GM12875 (cell line): ENCODE measurements around the gene PGAM5.
"Not testable (repeated sequence)": the region's sequence is repeated elsewhere in the genome, so short reads cannot be mapped to it uniquely, and the experiment has no call there.

Experiments
- H3K4me3 ChIP-seq: one replicate; pipeline ENCODE4 v1.5.1; 2011; ENCODE audit warnings: low read depth, low read length, control low read depth
- TF ChIP-seq, protein P1 (sequence below): IDR thresholded peaks from 2 replicates; pipeline ENCODE4 v1.5.1; 2011; ENCODE audit warnings: low read depth, mild to moderate bottlenecking, control low read depth, inconsistent platforms, low read length, moderate library complexity, borderline replicate concordance; ENCODE audit not compliant: insufficient read depth

The PGAM5 gene

DNA sequence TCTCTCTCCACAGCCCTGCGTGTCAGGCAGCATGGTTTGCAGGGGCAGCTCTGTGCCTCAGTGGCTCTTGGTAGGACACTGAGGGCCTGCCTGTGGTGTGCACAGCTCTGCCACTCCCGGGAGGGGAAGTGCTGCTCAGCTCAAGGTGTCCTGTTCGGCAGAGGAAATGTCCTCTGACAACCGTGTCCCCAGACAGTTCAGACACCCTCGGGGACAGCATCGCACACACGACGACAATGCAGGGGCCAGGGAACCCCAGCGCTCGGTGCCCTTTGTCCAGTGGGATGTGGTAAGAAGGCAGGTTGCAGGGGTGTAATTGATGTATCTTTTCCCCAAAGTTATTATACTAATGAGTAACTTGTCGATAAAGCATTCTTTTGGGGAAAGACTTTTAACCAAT lies 36.8 kb downstream of the PGAM5 start:
- TF ChIP-seq, protein P1, sequence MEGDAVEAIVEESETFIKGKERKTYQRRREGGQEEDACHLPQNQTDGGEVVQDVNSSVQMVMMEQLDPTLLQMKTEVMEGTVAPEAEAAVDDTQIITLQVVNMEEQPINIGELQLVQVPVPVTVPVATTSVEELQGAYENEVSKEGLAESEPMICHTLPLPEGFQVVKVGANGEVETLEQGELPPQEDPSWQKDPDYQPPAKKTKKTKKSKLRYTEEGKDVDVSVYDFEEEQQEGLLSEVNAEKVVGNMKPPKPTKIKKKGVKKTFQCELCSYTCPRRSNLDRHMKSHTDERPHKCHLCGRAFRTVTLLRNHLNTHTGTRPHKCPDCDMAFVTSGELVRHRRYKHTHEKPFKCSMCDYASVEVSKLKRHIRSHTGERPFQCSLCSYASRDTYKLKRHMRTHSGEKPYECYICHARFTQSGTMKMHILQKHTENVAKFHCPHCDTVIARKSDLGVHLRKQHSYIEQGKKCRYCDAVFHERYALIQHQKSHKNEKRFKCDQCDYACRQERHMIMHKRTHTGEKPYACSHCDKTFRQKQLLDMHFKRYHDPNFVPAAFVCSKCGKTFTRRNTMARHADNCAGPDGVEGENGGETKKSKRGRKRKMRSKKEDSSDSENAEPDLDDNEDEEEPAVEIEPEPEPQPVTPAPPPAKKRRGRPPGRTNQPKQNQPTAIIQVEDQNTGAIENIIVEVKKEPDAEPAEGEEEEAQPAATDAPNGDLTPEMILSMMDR = no peak
- no peak overlapping the region for H3K4me3 ChIP-seq

DNA sequence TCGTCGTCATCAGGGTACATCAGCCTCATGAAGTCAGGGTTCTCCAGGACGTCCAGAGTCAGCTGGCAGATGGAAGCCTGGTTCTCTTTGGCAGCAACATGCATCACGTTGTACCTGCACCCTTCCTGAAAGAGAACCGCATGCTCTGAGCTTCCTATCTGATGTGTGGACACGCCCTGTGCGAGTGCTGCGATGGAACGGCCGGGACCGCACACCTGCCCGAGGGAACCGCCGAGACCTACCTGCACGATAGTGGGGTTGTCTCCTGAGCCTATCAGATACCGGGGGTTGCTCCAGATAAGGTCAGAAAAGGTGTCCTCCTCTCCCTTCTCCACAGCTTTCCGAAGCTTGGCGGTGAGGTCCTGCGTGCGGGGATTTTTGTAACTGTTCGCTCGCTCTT lies 37.3 kb downstream of the PGAM5 start:
- TF ChIP-seq, protein P1 = no peak
- H3K4me3 ChIP-seq = no peak overlapping the region

DNA sequence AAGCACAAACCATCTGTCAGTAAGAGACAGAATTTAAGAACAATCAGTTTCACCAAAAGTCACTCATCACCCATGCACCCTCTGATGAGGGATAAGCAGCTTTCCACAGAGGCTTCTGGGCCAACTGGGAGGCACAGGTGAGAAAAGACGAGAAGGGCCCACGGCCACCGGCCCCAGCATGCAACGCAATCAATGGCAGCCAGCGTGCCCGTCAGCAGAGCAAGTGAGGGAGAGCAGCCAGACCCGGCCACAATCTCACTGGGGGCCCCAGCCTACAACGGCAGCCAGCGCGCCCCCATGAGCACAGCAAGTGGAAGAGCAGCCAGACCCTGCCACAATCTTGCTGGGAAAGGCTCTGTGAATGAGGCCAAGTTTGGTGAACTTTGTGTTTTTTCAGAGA lies 37.7 kb downstream of the PGAM5 start:
- H3K4me3 ChIP-seq = no peak overlapping the region
- TF ChIP-seq, protein P1 = no peak

DNA sequence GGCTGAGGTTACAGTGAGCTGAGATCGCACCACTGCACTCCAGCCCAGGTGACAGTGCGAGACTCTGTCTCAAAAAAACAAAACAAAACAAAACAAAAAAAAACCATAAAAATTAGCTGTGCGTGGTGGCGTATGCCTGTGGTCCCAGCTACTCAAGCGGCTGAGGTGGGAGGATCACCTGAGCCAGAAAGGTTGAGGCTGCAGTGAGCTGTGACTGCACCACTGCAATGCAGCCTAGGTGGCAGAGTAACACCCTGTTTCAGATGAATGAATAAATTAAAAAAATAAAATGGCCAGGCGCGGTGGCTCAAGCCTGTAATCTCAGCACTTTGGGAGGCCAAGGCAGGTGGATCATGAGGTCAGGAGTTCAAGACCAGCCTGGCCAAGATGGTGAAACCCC lies 43.0 kb downstream of the PGAM5 start:
- H3K4me3 ChIP-seq = not testable (repeated sequence)

DNA sequence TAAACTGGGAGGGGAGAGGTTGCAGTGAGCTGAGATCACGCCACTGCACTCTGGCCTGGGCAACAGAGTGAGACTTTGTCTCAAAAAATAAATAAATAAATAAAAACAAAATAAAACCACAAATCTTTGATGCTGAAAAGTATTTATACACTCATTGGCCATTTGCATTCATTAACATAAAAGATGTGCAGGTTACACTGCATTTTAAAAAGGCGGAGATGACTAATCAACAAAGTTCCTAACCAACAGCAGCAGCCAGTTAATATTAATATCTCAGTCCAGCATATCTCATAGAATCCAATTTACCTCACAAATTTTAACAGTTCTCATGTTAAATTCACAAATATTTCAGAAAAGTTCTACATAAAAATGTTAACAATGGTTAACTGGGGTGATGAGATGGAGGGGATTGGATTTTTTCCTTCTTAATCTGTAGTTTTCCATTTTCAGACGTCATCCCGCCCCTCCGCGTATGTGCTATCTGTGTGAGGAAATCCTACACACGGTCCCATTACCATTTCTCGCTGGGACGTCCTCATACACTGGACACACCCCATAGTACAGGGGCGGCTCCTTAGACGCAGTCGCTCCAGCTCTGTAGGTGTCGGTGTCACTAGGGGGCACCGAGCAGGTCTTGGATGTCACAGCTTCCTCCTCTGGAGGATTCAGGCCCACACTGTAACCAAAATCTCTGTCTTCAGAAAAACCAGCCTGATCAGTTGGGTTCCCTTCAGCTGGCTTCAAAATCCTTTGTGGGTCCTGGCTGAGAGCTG lies 43.7 kb downstream of the PGAM5 start:
- TF ChIP-seq, protein P1 = no peak
- H3K4me3 ChIP-seq = no peak overlapping the region

DNA sequence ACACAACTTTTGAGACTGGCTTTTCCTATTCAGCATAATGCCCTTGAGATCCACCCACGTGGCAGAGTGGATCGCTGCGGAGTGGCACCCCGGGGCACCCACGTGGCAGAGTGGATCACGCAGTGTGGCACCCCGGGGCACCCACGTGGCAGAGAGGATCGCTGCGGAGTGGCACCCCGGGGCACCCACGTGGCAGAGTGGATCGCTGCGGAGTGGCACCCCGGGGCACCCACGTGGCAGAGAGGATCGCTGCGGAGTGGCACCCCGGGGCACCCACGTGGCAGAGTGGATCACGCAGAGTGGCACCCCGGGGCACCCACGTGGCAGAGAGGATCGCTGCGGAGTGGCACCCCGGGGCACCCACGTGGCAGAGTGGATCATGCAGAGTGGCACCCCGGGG lies 48.2 kb downstream of the PGAM5 start:
- H3K4me3 ChIP-seq = not testable (repeated sequence)

DNA sequence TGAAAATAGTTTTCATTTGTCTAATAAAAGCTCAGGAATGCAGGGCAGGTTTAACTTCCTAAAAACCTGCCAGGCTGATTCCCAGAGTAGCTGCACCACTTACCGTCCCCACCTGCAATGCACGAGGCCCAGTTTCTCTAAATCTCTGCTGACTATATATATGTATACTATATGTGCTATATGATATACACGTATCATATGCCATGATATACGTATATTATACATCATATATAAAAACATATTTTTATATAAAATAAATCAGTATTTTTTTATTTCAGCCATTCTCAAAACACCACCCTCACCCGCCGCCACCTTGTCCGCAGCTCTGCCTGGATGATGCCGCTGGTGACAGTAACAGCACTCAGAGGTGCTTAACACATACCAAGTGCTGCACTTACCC lies 48.7 kb downstream of the PGAM5 start:
- H3K4me3 ChIP-seq = peak overlapping the region; percentile 10
- TF ChIP-seq, protein P1 = no peak

DNA sequence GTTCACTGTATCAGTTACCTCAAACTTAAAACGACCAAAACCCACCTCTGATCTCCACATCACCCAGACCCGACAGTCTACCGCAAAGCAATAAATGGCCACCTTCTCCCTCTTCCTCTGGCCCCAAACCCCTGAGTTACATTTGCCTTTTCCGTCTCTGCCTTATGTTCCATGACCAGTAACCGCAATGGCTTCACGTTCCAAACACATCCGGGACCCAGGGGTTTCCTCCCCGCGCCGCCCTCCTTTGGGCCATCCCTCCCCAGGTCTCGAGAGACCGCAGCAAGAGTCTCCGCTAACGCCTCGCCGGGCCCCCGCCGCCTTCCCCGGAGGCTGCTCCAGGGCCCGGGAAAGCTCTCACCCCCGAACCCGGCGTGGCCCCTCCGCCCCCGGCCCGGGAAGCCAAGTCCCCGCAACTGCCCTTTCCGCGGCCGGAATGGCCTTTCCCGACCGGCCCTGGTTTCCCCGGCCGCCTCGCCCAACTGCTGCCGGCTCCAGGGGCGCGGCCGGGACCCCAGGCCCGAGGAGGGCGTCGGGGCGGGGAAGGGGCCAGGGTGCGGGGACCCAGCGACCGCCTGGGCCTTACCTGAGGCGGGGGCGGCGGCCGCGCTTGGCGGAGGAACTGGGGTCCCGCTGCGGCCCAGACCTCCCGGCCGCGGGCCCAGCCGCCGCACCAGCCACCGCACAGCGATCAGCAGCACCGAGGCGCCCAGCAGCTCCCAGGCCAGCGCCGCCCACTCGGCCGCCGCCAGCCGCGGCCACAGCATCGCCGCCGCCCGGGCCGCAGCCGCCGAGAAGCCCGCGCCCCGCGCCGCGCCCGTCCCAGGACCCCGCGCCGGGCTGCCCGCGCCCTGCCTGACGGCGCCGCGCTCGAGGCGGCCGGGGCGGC lies 50.6 kb downstream of the PGAM5 start, which contains the start of gene ANKLE2:
Gene ANKLE2 (minus strand): TSS at position 801 of the 889 bp plus-strand sequence. CDS start 34 bp downstream, at position 767.
- H3K4me3 ChIP-seq = peak within 1 kb of the TSS; percentile 85
- TF ChIP-seq, protein P1 = no peak
